Stimulated activated naive CD8-positive, alpha-beta T cell treated with anti-CD3 and anti-CD28 coated beads, Interleukin-15, Interleukin-2, amounts not matched to agents 100 ng/mL and 50 ng/mL, for 24 hours (primary cell): ENCODE measurements around the gene ZMYND8.
"Not testable (repeated sequence)": the region's sequence is repeated elsewhere in the genome, so short reads cannot be mapped to it uniquely, and the experiment has no call there.

Experiments
- H3K27ac Mint-ChIP-seq: one replicate; pipeline ENCODE4 v1.8.0; 2021; ENCODE audit warnings: mild to moderate bottlenecking, mixed read lengths
- H3K27me3 Mint-ChIP-seq: one replicate; pipeline ENCODE4 v1.8.0; 2021; ENCODE audit warnings: mixed read lengths
- H3K36me3 Mint-ChIP-seq: one replicate; pipeline ENCODE4 v1.8.0; 2021; ENCODE audit warnings: low read depth, mixed read lengths
- H3K4me1 Mint-ChIP-seq: one replicate; pipeline ENCODE4 v1.8.0; 2021; ENCODE audit warnings: low read depth, mixed read lengths
- H3K4me3 Mint-ChIP-seq: one replicate; pipeline ENCODE4 v1.8.0; 2021; ENCODE audit warnings: mild to moderate bottlenecking, mixed read lengths
- H3K9me3 Mint-ChIP-seq: one replicate; pipeline ENCODE4 v1.8.0; 2021; ENCODE audit warnings: mixed read lengths

The ZMYND8 gene

DNA sequence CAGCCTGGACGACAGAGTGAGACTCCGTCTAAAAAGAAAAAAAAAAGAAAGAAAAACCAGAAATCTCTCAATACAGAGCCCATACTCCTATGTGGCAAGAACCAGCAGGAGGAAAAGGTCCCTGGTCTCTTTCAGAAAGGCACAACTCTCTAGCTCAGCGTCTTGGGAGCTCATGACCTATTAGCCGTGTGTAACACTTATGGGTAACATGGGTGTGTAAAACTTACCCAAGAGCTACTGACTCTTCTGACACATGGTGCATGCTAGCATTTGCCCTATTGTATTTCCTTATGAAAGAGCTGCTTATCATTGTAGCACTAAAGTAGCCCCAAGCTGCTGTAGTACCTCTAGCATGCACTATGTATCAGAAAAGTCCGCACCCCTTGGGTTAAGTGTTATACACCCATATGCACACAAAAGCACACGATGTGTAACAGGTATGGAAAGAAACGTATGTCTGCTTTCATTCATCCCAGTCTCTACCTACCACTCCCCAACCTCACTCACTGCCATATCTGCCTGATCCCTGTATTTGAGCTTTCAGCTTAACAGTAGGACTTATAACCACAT, 85.4 kb downstream of the ZMYND8 start:
- Mint-ChIP-seq H3K27ac (no peak overlapping the region), H3K4me3 (no peak overlapping the region), H3K27me3 (no peaks in the 10 kb centered on the region)

DNA sequence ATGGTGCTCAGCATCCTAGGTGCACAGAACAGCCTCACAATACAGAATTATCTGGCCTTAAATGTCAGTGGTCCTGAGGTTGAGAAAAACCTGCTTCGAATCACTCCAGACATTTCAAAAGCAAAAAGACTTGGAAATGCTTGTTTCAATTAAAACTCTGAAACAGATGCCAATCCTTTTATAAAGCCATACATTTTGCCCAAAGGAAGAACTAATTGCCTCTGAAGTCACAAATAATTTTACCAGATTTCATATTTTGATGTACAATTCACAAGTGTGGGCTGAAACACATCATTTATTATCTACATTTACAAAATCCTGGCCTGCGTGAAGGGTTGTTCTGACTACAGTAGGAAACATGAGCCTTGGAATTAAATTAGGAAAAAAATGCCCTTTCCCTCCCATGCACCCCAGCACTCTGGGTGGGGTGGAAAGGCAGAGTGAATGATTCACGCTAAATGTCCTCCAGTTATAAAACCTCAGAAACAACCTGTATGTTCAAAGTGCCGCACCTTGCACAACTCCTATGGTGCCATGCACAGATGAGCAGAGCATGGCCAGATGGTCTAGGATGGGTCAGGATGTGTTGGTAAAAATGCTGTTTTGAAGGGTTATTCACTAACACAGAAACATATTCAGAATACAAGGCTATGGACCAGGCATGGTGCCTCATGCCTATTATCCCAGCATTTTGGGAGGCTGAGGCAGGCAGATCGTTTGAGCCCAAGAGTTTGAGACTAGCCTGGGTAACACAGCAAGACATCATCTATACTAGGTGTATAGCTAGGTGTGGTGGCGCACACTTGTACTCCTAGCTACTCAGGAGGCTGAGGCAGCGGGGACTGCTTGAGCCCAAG, 87.0 kb downstream of the ZMYND8 start:
- Mint-ChIP-seq H3K27me3 (no peaks in the 10 kb centered on the region), H3K9me3 (no peaks in the 10 kb centered on the region), H3K4me1 (peaks cover 28% of the 10 kb centered on the region), H3K4me3 (no peak overlapping the region), H3K36me3 (peaks cover 47% of the 10 kb centered on the region), H3K27ac (no peak overlapping the region)

More for the DNA sequence above, 85.4 kb downstream of the ZMYND8 start:
- Mint-ChIP-seq H3K9me3 (no peaks in the 10 kb centered on the region), H3K36me3 (peaks cover 62% of the 10 kb centered on the region), H3K4me1 (peaks cover 44% of the 10 kb centered on the region)

DNA sequence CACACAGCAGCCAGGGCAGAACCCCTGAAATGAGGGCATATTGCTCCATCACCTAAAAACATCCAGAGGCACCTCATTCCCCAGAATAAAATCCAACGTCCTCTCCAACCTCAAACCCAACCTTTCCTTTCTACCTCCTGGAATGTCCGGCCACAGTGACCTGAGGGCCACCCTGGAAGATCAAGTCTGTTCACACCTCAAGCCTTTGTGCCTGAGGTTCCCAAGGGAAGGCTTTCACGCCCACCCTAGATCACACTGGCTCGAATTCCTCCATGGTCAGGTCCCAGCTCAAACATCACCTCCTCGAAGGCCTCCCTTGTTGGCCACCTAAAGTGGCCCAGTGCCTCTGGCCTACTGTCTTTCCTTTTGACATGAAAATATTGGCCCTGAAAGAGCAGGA, 88.9 kb downstream of the ZMYND8 start:
- Mint-ChIP-seq H3K4me3 (no peak overlapping the region), H3K36me3 (peaks cover 37% of the 10 kb centered on the region), H3K9me3 (no peaks in the 10 kb centered on the region), H3K27ac (no peak overlapping the region), H3K4me1 (peaks cover 9% of the 10 kb centered on the region), H3K27me3 (no peaks in the 10 kb centered on the region)

DNA sequence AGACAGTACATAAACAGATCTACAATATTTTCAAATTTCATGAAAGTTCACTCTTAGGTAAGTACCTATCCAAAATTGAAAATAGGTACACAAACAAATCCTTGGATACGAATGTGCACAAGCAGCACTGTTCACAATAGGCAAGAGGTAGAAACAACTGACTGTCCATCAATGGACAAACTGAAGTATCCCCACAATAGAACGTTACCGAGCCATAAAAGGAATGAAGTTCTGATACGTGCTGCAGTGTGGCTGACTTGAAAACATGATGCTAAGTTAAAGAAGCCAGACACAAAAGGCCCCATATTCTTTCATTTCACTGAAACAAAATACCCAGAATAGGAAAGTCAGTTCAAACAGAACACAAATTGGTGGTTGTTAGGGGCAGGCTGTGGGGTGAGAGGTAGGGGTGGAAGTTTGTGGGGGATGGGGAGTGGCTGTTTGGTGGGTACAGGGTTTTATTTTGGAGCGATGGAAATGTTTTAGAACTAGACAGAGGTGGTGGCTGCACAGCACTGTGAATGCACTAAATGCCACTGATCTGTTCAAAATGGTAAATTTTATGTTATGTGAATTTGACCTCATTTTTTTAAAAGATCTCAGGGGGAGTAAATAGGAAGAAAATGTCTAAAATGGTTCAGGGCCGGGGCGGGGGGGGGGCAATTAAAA, 89.5 kb downstream of the ZMYND8 start:
- H3K4me3 Mint-ChIP-seq = no peak overlapping the region
- no peak overlapping the region for H3K27ac Mint-ChIP-seq
- H3K36me3 Mint-ChIP-seq = peaks cover 38% of the 10 kb centered on the region
- no peaks in the 10 kb centered on the region for H3K27me3 Mint-ChIP-seq
- no peaks in the 10 kb centered on the region for H3K9me3 Mint-ChIP-seq
- peaks cover 9% of the 10 kb centered on the region for H3K4me1 Mint-ChIP-seq

DNA sequence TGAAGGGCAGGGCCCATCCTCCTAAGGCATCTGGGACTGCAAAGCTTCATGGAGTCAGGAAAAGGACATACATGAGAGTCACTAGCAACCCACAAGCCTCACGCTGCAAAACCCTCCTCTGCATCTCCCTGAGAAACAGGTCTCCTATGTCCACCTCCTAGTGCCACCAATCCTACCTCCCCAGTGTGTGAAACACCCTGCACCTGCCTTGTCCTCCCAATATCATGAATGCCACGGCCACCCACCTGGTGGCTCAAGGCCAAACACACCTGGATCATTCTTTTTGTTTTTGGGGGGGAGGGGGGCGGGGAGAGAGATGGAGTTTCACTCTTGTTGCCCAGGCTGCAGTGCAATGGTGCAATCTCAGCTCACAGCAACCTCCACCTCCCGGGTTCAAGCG, 90.5 kb downstream of the ZMYND8 start:
- no peaks in the 10 kb centered on the region for H3K9me3 Mint-ChIP-seq
- H3K27ac Mint-ChIP-seq = peak overlapping the region; percentile 52
- no peak overlapping the region for H3K4me3 Mint-ChIP-seq
- no peaks in the 10 kb centered on the region for H3K27me3 Mint-ChIP-seq
- H3K36me3 Mint-ChIP-seq = peaks cover 44% of the 10 kb centered on the region
- peaks cover 10% of the 10 kb centered on the region for H3K4me1 Mint-ChIP-seq

DNA sequence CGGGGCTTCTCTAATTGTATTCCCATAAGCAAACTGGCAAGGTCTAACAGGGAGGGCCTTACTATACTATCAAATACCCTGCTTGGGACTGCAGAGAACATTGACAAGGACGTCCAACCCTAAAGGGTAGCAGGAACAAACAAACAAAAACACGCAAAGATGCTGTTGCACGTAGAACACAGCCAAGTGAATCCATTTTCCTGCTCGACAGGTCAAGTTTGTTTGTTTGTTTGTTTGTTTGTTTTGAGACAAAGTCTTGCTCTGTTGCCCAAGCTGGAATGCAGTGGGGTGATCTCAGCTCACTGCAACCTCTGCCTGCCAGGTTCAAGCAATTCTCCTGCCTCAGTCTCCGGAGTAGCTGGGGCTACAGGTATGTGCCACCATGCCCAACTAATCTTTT, 91.3 kb downstream of the ZMYND8 start:
- H3K27me3 Mint-ChIP-seq = no peaks in the 10 kb centered on the region
- peaks cover 50% of the 10 kb centered on the region for H3K36me3 Mint-ChIP-seq

DNA sequence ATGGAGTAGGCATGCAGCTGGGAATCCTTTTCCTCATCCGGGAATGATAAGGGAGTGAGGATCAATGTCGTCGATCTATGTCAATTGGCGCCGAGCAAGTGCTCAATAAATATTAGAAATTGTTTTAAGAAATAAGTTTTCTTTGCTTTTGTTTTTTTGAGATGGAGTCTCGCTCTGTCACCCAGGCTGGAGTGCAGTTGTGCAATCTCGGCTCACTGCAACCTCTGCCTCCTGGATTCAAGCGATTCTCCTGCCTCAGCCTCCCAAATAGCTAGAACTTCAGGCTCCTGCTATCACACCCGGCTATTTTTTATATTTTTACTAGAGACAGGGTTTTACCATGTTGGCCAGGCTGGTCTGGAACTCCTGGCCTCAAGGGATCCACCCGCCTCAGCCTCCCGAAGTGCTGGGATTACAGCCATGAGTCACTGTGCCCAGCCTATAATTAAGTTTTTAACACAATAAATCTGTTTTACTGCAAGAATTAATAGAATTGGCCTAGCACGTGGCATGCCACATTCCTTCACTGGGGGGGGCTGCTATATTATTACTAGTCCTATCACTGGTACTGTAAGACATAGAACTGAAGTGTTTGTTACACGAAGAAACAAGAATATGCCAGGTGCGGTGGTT, 92.2 kb downstream of the ZMYND8 start:
- H3K9me3 Mint-ChIP-seq, H3K4me3 Mint-ChIP-seq, H3K27me3 Mint-ChIP-seq: not testable (repeated sequence)
- H3K27ac Mint-ChIP-seq = peak overlapping the region; percentile 46
- H3K4me1 Mint-ChIP-seq = peaks cover 22% of the 10 kb centered on the region
- peaks cover 44% of the 10 kb centered on the region for H3K36me3 Mint-ChIP-seq

More for the DNA sequence above, 91.3 kb downstream of the ZMYND8 start:
- H3K27ac Mint-ChIP-seq = no peak overlapping the region
- no peaks in the 10 kb centered on the region for H3K9me3 Mint-ChIP-seq
- peaks cover 14% of the 10 kb centered on the region for H3K4me1 Mint-ChIP-seq
- no peak overlapping the region for H3K4me3 Mint-ChIP-seq

DNA sequence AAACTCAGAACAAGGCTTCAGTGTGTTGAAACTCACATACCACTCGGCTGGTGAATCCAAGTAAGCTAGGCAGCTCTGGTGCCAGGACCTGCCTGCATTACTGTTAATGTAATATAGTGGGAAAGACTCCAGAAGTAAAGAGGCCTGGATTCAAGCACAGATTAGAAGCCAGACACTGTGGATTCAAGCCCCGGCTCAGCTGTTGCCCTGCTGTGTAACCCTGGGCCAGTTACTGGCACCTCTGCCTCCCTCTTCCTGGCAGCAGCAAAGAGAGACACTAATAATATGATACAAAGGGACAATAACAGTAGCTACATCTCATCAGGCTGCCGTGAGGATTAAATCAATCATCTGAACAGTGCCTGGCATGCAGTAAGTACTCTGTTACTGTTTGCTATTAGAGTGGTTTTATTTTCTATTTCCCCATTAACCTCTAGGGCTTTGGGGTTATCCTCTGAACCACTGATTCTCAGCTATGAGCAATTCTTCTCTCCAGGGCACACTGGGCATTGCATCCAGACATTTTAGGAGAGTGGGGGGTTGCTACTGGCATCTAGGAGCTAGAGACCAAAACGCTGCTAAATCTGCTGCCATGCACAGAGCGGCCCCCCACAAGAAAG, 92.9 kb downstream of the ZMYND8 start:
- Mint-ChIP-seq H3K36me3 (peaks cover 46% of the 10 kb centered on the region), H3K4me3 (no peak overlapping the region), H3K27ac (peak overlapping the region; percentile 46), H3K27me3 (no peaks in the 10 kb centered on the region), H3K4me1 (peaks cover 29% of the 10 kb centered on the region), H3K9me3 (no peaks in the 10 kb centered on the region)

DNA sequence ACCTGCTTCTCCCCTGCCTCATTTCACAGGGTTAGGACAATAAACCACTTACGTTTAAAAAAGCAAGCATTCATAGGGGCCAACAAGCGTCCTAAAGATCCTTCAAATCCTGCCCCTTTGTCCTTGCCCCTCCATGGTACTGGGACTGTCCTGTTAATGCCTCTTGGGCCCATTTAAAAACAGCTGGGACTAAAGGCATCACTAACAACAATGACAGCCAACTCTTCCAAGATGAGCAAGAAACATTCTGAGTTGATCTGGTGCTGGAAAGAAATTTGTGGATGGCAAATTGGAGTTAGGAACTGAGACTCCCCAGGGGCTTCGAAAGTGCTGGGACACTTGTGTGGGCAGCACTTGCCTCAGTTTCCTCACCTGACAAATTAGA, 93.4 kb downstream of the ZMYND8 start:
- Mint-ChIP-seq H3K36me3 (peaks cover 48% of the 10 kb centered on the region), H3K27ac (no peak overlapping the region), H3K27me3 (no peaks in the 10 kb centered on the region), H3K9me3 (no peaks in the 10 kb centered on the region), H3K4me1 (peaks cover 34% of the 10 kb centered on the region), H3K4me3 (no peak overlapping the region)

DNA sequence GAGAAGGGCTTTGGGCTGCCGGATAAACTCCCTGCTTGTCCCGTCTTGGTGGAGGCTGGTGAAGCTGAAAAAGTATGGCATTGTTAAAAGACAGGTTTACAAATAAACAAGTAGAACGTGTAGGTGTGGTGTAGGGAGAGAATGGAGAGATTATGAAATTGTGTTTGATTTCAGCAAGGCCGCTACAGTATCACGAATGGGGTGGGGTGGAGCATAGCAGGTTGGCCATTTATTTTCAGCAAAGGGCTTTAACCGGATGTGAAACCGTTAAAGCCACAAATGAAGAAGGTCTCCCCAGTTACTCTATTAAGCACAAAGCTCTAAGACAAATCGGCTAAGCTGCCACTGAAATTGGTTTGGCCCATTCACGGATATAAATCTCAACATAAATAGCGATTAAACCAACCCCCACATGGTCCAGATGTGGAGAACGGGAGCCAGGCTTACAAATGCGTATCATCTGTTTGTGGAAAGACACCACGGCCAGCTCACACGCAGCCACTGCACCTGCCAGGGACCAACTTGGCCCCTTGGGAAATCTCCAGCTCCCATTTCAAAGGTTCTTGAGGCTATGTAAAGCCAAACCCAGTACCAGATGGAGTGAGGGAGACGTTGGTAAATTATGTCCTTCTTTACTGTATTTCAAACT, 94.0 kb downstream of the ZMYND8 start:
- H3K4me3 Mint-ChIP-seq = no peak overlapping the region
- H3K27me3 Mint-ChIP-seq = no peaks in the 10 kb centered on the region
- peaks cover 31% of the 10 kb centered on the region for H3K4me1 Mint-ChIP-seq
- H3K27ac Mint-ChIP-seq = peak overlapping the region; percentile 34
- peaks cover 42% of the 10 kb centered on the region for H3K36me3 Mint-ChIP-seq
- no peaks in the 10 kb centered on the region for H3K9me3 Mint-ChIP-seq

DNA sequence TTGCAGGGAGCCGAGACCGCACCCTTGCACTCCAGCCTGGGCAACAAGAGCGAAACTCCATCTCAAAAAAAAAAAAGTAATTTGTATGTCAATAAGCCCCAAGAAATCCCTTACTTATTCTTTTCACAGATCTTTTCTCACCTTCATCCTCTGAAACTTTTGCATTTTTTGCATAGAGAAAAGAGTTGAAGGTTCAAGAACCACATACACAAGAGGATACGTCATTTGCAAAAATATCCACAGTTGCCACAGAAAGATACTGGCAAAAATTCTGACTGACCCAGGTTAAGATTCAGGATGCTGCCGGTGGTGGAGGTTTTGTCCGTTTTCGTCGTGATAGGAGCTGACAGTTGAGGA, 94.5 kb downstream of the ZMYND8 start:
- H3K4me3 Mint-ChIP-seq = no peak overlapping the region
- H3K9me3 Mint-ChIP-seq = no peaks in the 10 kb centered on the region
- no peak overlapping the region for H3K27ac Mint-ChIP-seq
- peaks cover 31% of the 10 kb centered on the region for H3K4me1 Mint-ChIP-seq
- H3K27me3 Mint-ChIP-seq = no peaks in the 10 kb centered on the region
- peaks cover 42% of the 10 kb centered on the region for H3K36me3 Mint-ChIP-seq

DNA sequence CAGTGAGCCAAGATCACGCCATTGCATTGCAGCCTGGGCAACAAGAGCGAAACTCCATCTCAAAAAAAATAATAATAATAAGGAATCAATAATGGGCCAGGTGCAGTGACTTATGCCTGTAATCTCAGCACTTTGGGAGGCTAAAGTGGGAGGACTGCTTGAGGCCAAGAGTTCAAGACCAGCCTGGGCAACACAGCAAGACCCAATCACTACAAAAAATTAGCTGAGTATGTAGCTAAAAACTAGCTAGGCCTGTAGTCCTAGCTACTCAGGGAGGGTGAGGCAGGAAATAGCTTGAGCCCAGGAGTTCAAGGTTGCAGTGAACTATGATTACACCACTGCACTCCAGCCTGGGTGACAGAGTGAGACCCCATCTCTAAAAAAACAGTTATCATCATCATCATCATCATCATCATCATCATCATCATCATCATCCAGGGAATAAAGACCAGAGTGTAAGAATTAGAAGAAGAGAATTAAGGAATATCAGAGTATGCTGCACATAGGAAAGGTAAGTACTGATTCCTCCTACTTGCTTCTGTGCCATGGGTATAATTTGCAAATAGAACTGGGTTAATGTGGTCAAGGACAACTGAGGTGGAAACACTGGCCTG, 95.2 kb downstream of the ZMYND8 start:
- Mint-ChIP-seq H3K4me1 (peaks cover 31% of the 10 kb centered on the region), H3K27ac (peak overlapping the region; percentile 14), H3K36me3 (peaks cover 42% of the 10 kb centered on the region)
- H3K27me3 Mint-ChIP-seq, H3K9me3 Mint-ChIP-seq, H3K4me3 Mint-ChIP-seq: not testable (repeated sequence)

DNA sequence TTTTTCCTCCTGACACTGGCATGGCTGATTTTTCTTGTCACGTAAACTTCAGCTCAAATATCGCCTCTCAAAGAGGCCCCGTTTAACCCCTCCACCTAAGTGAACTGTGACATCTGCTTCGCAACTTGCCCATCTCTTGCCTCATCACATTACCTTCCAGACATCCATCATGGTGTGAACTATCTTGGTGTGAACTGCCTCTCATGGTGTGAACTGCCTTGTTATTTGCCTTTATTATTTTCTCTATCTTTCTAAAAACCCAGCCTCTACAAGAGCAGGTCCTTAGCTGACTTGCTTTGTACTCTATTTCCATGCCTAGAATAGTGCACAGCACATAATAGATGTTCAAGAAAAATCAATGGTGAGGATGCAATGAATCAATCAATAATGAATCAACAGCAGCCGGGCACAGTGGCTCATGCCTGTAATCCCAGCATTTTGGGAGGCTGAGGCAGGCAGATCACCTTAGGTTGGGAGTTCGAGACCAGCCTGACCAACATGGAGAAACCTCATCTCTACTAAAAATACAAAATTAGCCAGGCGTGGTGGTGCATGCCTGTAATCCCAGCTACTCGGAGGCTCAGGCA, 95.9 kb downstream of the ZMYND8 start:
- Mint-ChIP-seq H3K27ac (peak overlapping the region; percentile 16), H3K36me3 (peaks cover 42% of the 10 kb centered on the region), H3K4me1 (peaks cover 31% of the 10 kb centered on the region)
- H3K4me3 Mint-ChIP-seq, H3K27me3 Mint-ChIP-seq, H3K9me3 Mint-ChIP-seq: not testable (repeated sequence)
